MM.1S (cell line): ENCODE data around the gene ADAMTSL2.

Experiments used
- DNase-seq: peaks from one replicate; pipeline ENCODE4 v3.0.0-alpha.2; 2015
- H2AFZ ChIP-seq: fragments of 300-600 bp; sonication (generic); 2 replicates; pipeline ENCODE4 v1.6.0; 2016; ENCODE audit warnings: antibody characterized with exemption, low read length
- H3F3A ChIP-seq: fragments of 300-600 bp; sonication (generic); 2 replicates; pipeline ENCODE4 v1.6.1; 2016; ENCODE audit warnings: mild to moderate bottlenecking, antibody characterized with exemption, low read length, moderate library complexity, mixed read lengths; ENCODE audit not compliant: insufficient read depth
- H3K27ac ChIP-seq: fragments of 300-600 bp; sonication (generic); 2 replicates; pipeline ENCODE4 v1.5.1; 2016; ENCODE audit warnings: mild to moderate bottlenecking, low read length
- H3K27me3 ChIP-seq: fragments of 300-600 bp; sonication (generic); replicated peaks from 2 replicates; pipeline ENCODE4 v1.6.0; 2016; ENCODE audit warnings: low read length; ENCODE audit not compliant: insufficient read depth
- H3K36me3 ChIP-seq: fragments of 300-600 bp; sonication (generic); replicated peaks from 2 replicates; pipeline ENCODE4 v1.6.1; 2016; ENCODE audit warnings: mild to moderate bottlenecking, low read length, mixed read lengths; ENCODE audit not compliant: insufficient read depth
- H3K4me1 ChIP-seq: fragments of 300-600 bp; sonication (generic); 2 replicates; pipeline ENCODE4 v1.6.1; 2016; ENCODE audit warnings: low read length, mixed read lengths
- H3K4me2 ChIP-seq: fragments of 300-600 bp; sonication (generic); 2 replicates; pipeline ENCODE4 v1.6.0; 2016; ENCODE audit warnings: low read depth, low read length
- H3K4me3 ChIP-seq: fragments of 300-600 bp; sonication (generic); 2 replicates; pipeline ENCODE4 v1.5.1; 2016; ENCODE audit warnings: low read length, mixed read lengths
- H3K79me2 ChIP-seq: fragments of 300-600 bp; sonication (generic); 2 replicates; pipeline ENCODE4 v1.6.1; 2016; ENCODE audit warnings: mixed run types, low read length, mixed read lengths
- H3K9ac ChIP-seq: fragments of 300-600 bp; sonication (generic); 2 replicates; pipeline ENCODE4 v1.6.1; 2016; ENCODE audit warnings: low read length, mixed read lengths
- H3K9me2 ChIP-seq: fragments of 300-600 bp; sonication (generic); replicated peaks from 2 replicates; pipeline ENCODE4 v1.6.1; 2016; ENCODE audit warnings: mild to moderate bottlenecking, low read length, mixed read lengths; ENCODE audit not compliant: insufficient read depth
- H3K9me3 ChIP-seq: fragments of 300-600 bp; sonication (generic); replicated peaks from 2 replicates; pipeline ENCODE4 v1.6.1; 2016; ENCODE audit warnings: mild to moderate bottlenecking, low read length, mixed read lengths; ENCODE audit not compliant: insufficient read depth
- H4K20me1 ChIP-seq: fragments of 300-600 bp; sonication (generic); 2 replicates; pipeline ENCODE4 v1.6.1; 2016; ENCODE audit warnings: mild to moderate bottlenecking, low read length, moderate library complexity, mixed read lengths; ENCODE audit not compliant: insufficient read depth
- EZH2 ChIP-seq: fragments of 300-600 bp; sonication (generic); optimal IDR thresholded peaks from 2 replicates; pipeline ENCODE3; 2017; ENCODE audit warnings: low read depth, mild to moderate bottlenecking, antibody characterized with exemption, low read length, mixed read lengths
- EZH2phosphoT487 ChIP-seq: fragments of 300-600 bp; sonication (generic); IDR thresholded peaks from 2 replicates; pipeline ENCODE4 v1.6.1; 2018; ENCODE audit warnings: antibody characterized with exemption, low read length
- TF ChIP-seq, protein P1 (sequence below): fragments of 300-600 bp; sonication (generic); IDR thresholded peaks from 2 replicates; pipeline ENCODE4 v1.5.1; 2016; ENCODE audit warnings: antibody characterized with exemption, low read length, mixed read lengths

Gene ADAMTSL2

DNA sequence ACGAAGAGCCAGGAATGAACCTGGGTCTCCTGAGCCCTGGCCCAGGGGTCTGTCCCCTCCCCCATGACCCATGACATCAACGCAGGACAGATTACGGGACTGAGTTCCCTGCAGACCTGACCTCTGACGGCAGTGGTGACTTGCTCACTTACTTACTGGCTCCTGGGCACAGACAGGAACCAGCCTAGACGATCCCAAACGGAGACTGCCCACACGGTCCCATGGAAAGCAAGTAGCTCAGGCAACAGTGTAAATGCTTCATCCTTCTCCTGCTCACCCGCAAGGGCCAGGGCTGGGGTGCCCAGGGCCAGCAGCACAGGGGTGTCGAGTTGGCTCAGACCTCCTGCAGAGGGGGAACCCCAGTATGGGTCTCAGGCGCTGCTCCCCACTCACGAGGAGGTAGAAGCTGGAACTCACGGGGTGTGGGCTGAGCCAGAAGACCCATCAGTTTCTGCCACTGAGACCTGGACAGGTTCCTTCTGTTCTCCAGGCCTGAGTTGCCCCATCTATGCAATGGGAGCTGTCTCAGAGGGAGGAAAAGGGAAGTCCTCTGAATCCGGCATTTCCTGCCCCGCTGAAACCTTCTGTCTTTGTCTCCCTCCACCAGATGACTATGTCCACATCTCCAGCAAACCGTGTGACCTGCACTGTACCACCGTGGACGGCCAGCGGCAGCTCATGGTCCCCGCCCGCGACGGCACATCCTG is 5.6 kb downstream of the ADAMTSL2 start:
- Histone ChIP-seq H3K9me3 (no peaks in the 10 kb centered on the region), H3K79me2 (no peaks in the 10 kb centered on the region), H3K27ac (no peak overlapping the region), H3K4me2 (no peak overlapping the region), H3K9ac (no peak overlapping the region), H3K4me3 (no peak overlapping the region), H4K20me1 (no peaks in the 10 kb centered on the region; the same call in 1 of the 2 replicates), H3K36me3 (no peaks in the 10 kb centered on the region), H3K27me3 (peaks cover 98% of the 10 kb centered on the region), H3F3A (no peaks in the 10 kb centered on the region), H2AFZ (no peak overlapping the region), H3K9me2 (no peaks in the 10 kb centered on the region), H3K4me1 (no peaks in the 10 kb centered on the region)
- no peak for DNase-seq
- TF ChIP-seq, protein P1, sequence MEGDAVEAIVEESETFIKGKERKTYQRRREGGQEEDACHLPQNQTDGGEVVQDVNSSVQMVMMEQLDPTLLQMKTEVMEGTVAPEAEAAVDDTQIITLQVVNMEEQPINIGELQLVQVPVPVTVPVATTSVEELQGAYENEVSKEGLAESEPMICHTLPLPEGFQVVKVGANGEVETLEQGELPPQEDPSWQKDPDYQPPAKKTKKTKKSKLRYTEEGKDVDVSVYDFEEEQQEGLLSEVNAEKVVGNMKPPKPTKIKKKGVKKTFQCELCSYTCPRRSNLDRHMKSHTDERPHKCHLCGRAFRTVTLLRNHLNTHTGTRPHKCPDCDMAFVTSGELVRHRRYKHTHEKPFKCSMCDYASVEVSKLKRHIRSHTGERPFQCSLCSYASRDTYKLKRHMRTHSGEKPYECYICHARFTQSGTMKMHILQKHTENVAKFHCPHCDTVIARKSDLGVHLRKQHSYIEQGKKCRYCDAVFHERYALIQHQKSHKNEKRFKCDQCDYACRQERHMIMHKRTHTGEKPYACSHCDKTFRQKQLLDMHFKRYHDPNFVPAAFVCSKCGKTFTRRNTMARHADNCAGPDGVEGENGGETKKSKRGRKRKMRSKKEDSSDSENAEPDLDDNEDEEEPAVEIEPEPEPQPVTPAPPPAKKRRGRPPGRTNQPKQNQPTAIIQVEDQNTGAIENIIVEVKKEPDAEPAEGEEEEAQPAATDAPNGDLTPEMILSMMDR = no peak
- no peak for TF ChIP-seq EZH2phosphoT487

DNA sequence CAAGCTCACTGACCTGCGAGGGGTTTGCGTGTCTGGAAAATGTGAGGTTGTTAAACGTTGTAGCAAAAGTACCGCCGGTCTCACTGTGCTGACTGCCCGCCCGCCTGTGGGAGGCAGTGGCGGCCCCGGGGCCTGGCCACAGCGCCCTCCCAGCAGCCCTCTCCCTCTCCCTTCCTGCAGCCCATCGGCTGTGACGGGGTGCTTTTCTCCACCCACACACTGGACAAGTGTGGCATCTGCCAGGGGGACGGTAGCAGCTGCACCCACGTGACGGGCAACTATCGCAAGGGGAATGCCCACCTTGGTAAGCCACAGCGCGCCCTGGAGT is 6.2 kb downstream of the ADAMTSL2 start:
- DNase-seq = no peak
- H3K27me3 ChIP-seq = peaks cover 100% of the 10 kb centered on the region
- H3F3A ChIP-seq = no peaks in the 10 kb centered on the region
- no peak for TF ChIP-seq EZH2phosphoT487
- TF ChIP-seq, protein P1 = peak; percentile 13
- no peaks in the 10 kb centered on the region for H3K36me3 ChIP-seq
- H3K4me3 ChIP-seq = no peak overlapping the region
- no peaks in the 10 kb centered on the region for H3K4me1 ChIP-seq
- H3K9ac ChIP-seq = no peak overlapping the region
- H2AFZ ChIP-seq = no peak overlapping the region
- H3K79me2 ChIP-seq = no peaks in the 10 kb centered on the region
- no peak overlapping the region for H3K27ac ChIP-seq
- H3K9me3 ChIP-seq = no peaks in the 10 kb centered on the region
- no peaks in the 10 kb centered on the region; the same call in 1 of the 2 replicates for H4K20me1 ChIP-seq
- H3K9me2 ChIP-seq = no peaks in the 10 kb centered on the region
- no peak overlapping the region for H3K4me2 ChIP-seq

DNA sequence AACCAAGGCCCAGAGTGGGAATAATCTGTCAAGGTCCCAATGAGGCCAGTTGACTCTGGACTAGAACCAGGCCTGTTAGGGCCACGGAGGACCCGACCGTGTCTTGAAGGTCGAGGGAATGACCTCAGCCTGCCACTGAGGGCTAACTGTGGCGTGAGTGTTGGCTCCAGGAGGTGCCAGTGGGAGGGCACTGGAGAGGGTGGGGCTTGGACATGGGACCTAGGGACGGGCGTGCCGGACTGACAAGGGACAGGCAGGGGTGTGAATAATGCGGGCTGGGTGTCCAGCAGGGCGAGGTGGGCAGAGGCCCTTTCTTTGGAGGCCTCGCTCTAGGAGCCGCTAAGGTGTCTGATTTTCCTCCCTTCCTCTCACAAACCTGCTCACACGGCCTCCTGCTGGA is 7.5 kb downstream of the ADAMTSL2 start:
- no peak overlapping the region for H3K4me3 ChIP-seq
- no peaks in the 10 kb centered on the region for H3K4me1 ChIP-seq
- H3K79me2 ChIP-seq = no peaks in the 10 kb centered on the region
- H3K27ac ChIP-seq = no peak overlapping the region
- TF ChIP-seq, protein P1 = no peak
- TF ChIP-seq EZH2phosphoT487 (no peak), EZH2 (no peak)
- no peak overlapping the region for H3K4me2 ChIP-seq
- H3K27me3 ChIP-seq = peaks cover 98% of the 10 kb centered on the region
- H3F3A ChIP-seq = no peaks in the 10 kb centered on the region
- H3K36me3 ChIP-seq = no peaks in the 10 kb centered on the region
- H3K9ac ChIP-seq = no peak overlapping the region
- H2AFZ ChIP-seq = no peak overlapping the region
- H3K9me3 ChIP-seq = no peaks in the 10 kb centered on the region
- H4K20me1 ChIP-seq = no peaks in the 10 kb centered on the region; the same call in 1 of the 2 replicates
- no peak for DNase-seq
- H3K9me2 ChIP-seq = no peaks in the 10 kb centered on the region
